ENCODE data around the gene MYDGF.

MYDGF gene

GRCh38 chr19:4713384-4713951 lies 43.3 kb upstream of the MYDGF start:
- Histone ChIP-seq H3K4me3 (replicated peaks; ENCODE audit: insufficient read depth, low read length) (no peak overlapping the region), H3K27ac (replicated peaks) (no peak overlapping the region), H3K27me3 (ENCODE audit: insufficient read depth, poor library complexity, severe bottlenecking) (no peaks in the 10 kb centered on the region)
- no peak for DNase-seq (ENCODE audit: low read depth in 1 of 2, low spot score in 1 of 2)
- TF ChIP-seq REST (IDR thresholded peaks at IDR 0.05; ENCODE audit: insufficient replicate concordance, low read depth): no peak
- no peak for TF ChIP-seq GABPA (IDR thresholded peaks at IDR 0.05; ENCODE audit: low read depth)
- no peak for TF ChIP-seq SPI1 (IDR thresholded peaks at IDR 0.05; ENCODE audit: borderline replicate concordance, low read depth)
- TF ChIP-seq CTCF (IDR thresholded peaks at IDR 0.05; ENCODE audit: insufficient read depth, low read length): no peak
- TF ChIP-seq POLR2AphosphoS5 (IDR thresholded peaks at IDR 0.05; ENCODE audit: low read depth): no peak

GRCh38 chr19:4712771-4713170 lies 42.6 kb upstream of the MYDGF start:
- Histone ChIP-seq H3K27me3 (ENCODE audit: insufficient read depth, poor library complexity, severe bottlenecking) (no peaks in the 10 kb centered on the region), H3K4me3 (replicated peaks; ENCODE audit: insufficient read depth, low read length) (no peak overlapping the region), H3K27ac (replicated peaks) (no peak overlapping the region)
- DNase-seq (ENCODE audit: low read depth in 1 of 2, low spot score in 1 of 2): no peak
- TF ChIP-seq GABPA (IDR thresholded peaks at IDR 0.05; ENCODE audit: low read depth): no peak

DNA sequence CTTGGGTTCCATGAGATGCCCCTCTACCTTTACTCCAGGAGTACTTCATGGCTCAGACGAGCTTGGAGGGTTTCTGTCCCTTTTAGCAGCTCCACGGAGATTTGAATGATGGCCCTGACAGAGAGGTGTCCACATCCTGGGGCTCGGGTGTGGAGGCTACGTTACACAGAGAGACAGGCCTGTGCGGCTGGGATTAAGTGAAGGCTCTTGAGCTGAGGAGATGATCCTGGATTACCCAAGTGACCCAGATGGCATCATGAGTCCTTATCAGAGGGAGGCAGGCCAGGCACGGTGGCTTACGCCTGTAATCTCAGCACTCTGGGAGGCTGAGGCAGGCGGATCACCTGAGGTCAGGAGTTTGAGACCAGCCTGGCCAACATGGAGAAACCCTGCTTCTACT lies 41.1 kb upstream of the MYDGF start:
- Histone ChIP-seq H3K27ac (replicated peaks) (no peak overlapping the region), H3K4me3 (replicated peaks; ENCODE audit: insufficient read depth, low read length) (no peak overlapping the region), H3K27me3 (ENCODE audit: insufficient read depth, poor library complexity, severe bottlenecking) (no peaks in the 10 kb centered on the region)
- no peak for TF ChIP-seq SPI1 (IDR thresholded peaks at IDR 0.05; ENCODE audit: borderline replicate concordance, low read depth)
- DNase-seq (ENCODE audit: low read depth in 1 of 2, low spot score in 1 of 2): no peak

DNA sequence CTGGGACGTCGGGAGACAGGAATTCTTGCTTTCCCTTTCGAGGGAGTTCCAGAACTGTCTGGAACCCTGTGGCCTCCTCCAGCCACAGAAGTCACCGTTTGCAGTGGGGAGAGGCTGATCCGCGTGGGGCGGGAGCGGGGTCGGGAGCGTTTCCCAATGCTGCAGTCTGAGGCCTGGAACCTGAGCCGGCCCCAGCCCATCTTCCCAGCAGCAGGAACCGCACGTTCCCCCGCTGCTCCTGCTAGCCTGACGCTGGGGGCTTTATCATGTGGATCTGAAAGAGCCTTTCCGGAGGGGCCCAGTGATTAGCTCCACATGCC lies 40.1 kb upstream of the MYDGF start:
- Histone ChIP-seq H3K4me3 (replicated peaks; ENCODE audit: insufficient read depth, low read length) (no peak overlapping the region), H3K27me3 (ENCODE audit: insufficient read depth, poor library complexity, severe bottlenecking) (no peaks in the 10 kb centered on the region), H3K27ac (replicated peaks) (no peak overlapping the region)
- no peak for TF ChIP-seq POLR2AphosphoS5 (IDR thresholded peaks at IDR 0.05; ENCODE audit: low read depth)
- TF ChIP-seq REST (IDR thresholded peaks at IDR 0.05; ENCODE audit: insufficient replicate concordance, low read depth): no peak
- TF ChIP-seq CTCF (IDR thresholded peaks at IDR 0.05; ENCODE audit: insufficient read depth, low read length): no peak
- no peak for TF ChIP-seq GABPA (IDR thresholded peaks at IDR 0.05; ENCODE audit: low read depth)
- no peak for TF ChIP-seq SPI1 (IDR thresholded peaks at IDR 0.05; ENCODE audit: borderline replicate concordance, low read depth)
- DNase-seq (ENCODE audit: low read depth in 1 of 2, low spot score in 1 of 2): no peak
